HG03135 (cell line): ENCODE measurements around the gene SHMT1.
"Not testable (repeated sequence)": the region's sequence is repeated elsewhere in the genome, so short reads cannot be mapped to it uniquely, and the experiment has no call there.

ENCODE experiments used
- ATAC-seq: cut with Tn5 transposase; IDR thresholded peaks from one replicate; pipeline ENCODE4 v1.9.1; 2021; ENCODE audit warnings: mild to moderate bottlenecking, moderate library complexity; ENCODE audit not compliant: unreplicated experiment

The SHMT1 gene

GRCh38 chr17:18298061-18298460 is 65.3 kb downstream of the SHMT1 start:
- ATAC-seq: not testable (repeated sequence)

GRCh38 chr17:18291718-18292540 is 71.4 kb downstream of the SHMT1 start:
- ATAC-seq: no peak

DNA sequence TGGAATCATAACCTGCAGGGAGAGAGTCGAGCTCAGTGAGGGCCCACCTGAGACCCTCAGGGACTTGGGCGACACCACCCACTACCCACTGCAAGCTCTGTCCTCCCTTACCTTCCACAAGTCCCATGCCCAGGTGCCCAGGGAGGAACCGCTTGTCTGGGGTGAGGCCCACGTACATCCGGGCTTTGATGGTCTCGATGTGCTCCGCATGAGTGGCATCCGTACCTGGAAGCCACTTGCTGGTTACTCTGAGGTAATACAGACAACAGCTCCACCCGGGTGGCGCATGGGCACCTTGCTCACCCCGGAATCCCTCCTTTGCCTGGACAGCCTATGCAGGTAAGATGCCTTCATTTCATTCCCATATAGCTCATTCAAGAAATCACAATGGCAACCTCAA is 78.1 kb downstream of the SHMT1 start:
- no peak for ATAC-seq

DNA sequence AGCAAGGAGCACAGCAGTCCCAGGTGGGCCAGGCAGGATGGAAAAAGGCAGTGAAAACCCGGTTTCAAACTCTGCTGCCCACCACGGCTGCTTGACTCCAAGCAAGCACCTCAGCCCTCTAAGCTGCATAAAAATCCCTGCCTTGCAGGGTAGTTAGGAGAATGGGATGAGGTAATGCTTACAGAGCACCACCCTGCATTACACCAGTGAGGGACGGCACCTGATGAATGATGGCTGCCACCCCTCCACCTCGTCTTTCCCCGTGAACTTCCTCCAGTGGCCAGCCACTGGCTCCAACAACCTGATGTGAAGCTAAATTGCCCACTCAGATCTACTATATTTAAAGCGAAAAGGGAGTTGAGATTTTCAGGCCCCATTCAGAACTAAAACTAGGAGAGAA is 81.6 kb downstream of the SHMT1 start:
- no peak for ATAC-seq

DNA sequence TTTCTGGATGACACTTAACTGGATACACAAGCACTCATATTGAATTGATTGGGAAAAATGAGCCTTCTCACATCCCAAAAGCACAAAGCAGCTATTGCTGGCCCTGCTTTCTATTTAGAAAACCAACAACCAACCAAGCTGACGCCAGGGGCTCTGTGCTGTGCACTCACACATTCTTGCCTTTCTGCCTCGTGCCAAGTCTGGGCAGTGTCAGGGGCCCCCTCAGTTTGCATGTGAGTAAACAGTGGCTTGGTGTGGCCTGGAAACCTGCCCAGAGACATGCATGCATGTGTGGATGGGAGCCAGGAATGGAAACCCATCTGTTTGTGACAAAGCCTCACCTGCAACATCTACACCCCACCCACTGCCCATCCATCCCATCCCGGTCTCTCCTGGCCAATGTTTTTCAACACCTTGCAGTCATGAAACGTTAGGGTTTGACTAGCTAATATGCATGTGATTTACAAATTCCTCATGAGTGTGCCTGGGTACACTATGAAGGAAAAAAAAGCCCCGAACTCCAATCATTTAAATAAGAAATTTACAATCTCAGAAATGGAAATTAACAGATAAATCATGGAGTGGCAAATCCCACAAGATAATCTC is 82.5 kb downstream of the SHMT1 start:
- ATAC-seq: no peak

- no peak for ATAC-seq
These were observed 83.1 kb downstream of the SHMT1 start for GRCh38 chr17:18280249-18280648.

GRCh38 chr17:18278867-18279266 is 84.5 kb downstream of the SHMT1 start:
- ATAC-seq: no peak
